Measurements from ENCODE around the gene STRADB.
A peak's percentile ranks its signal among the peaks of the same experiment; 100 is the strongest.

DNA sequence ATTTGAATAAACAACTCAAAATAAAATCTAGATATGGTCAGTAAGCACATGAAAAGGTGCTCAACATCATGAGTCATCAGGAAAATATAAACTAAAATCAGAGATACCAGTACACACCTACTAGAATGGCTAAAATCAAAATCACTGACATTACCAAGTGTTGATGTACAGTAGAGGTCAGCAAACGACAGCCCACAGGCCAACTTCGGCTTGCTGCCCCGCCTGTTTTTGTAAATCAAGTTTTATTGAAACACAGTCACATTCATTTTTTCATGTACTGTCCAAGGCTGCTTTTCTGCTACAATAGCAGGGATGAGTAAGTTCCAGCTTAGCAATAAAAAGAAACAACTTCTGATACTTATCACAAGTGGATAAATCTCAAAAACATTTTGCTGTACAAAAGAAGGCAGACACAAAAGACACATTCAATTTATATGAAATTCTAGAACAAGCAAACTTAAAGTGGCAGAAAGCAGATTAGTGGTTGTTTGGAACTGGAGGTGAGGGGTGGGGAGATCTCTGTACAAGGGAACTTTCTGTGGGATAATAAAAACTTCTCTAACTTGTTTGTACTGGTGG is 32.4 kb upstream of the STRADB start:
- TF ChIP-seq, protein P1, sequence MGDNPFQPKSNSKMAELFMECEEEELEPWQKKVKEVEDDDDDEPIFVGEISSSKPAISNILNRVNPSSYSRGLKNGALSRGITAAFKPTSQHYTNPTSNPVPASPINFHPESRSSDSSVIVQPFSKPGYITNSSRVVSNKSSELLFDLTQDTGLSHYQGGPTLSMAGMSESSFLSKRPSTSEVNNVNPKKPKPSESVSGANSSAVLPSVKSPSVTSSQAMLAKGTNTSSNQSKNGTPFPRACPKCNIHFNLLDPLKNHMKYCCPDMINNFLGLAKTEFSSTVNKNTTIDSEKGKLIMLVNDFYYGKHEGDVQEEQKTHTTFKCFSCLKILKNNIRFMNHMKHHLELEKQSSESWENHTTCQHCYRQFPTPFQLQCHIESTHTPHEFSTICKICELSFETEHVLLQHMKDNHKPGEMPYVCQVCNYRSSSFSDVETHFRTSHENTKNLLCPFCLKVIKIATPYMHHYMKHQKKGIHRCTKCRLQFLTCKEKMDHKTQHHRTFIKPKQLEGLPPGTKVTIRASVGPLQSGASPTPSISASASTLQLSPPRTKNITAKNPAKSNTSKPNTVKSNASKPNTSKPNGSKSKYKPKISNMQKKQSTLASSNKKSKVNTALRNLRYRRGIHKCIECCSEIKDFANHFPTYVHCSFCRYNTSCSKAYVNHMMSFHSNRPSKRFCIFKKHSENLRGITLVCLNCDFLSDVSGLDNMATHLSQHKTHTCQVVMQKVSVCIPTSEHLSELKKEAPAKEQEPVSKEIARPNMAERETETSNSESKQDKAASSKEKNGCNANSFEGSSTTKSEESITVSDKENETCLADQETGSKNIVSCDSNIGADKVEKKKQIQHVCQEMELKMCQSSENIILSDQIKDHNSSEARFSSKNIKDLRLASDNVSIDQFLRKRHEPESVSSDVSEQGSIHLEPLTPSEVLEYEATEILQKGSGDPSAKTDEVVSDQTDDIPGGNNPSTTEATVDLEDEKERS (tag by site-specific recombination; IDR thresholded peaks at IDR 0.05) = no peak
- TF ChIP-seq, protein P2, sequence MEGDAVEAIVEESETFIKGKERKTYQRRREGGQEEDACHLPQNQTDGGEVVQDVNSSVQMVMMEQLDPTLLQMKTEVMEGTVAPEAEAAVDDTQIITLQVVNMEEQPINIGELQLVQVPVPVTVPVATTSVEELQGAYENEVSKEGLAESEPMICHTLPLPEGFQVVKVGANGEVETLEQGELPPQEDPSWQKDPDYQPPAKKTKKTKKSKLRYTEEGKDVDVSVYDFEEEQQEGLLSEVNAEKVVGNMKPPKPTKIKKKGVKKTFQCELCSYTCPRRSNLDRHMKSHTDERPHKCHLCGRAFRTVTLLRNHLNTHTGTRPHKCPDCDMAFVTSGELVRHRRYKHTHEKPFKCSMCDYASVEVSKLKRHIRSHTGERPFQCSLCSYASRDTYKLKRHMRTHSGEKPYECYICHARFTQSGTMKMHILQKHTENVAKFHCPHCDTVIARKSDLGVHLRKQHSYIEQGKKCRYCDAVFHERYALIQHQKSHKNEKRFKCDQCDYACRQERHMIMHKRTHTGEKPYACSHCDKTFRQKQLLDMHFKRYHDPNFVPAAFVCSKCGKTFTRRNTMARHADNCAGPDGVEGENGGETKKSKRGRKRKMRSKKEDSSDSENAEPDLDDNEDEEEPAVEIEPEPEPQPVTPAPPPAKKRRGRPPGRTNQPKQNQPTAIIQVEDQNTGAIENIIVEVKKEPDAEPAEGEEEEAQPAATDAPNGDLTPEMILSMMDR (tag by site-specific recombination; IDR thresholded peaks at IDR 0.05) = peak; percentile 36; the same call in 1 of the 2 replicates
- TF ChIP-seq, protein P3, sequence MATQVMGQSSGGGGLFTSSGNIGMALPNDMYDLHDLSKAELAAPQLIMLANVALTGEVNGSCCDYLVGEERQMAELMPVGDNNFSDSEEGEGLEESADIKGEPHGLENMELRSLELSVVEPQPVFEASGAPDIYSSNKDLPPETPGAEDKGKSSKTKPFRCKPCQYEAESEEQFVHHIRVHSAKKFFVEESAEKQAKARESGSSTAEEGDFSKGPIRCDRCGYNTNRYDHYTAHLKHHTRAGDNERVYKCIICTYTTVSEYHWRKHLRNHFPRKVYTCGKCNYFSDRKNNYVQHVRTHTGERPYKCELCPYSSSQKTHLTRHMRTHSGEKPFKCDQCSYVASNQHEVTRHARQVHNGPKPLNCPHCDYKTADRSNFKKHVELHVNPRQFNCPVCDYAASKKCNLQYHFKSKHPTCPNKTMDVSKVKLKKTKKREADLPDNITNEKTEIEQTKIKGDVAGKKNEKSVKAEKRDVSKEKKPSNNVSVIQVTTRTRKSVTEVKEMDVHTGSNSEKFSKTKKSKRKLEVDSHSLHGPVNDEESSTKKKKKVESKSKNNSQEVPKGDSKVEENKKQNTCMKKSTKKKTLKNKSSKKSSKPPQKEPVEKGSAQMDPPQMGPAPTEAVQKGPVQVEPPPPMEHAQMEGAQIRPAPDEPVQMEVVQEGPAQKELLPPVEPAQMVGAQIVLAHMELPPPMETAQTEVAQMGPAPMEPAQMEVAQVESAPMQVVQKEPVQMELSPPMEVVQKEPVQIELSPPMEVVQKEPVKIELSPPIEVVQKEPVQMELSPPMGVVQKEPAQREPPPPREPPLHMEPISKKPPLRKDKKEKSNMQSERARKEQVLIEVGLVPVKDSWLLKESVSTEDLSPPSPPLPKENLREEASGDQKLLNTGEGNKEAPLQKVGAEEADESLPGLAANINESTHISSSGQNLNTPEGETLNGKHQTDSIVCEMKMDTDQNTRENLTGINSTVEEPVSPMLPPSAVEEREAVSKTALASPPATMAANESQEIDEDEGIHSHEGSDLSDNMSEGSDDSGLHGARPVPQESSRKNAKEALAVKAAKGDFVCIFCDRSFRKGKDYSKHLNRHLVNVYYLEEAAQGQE (tag by site-specific recombination; IDR thresholded peaks at IDR 0.05) = no peak
- TF ChIP-seq ZNF274 (IDR thresholded peaks at IDR 0.05; ENCODE audit: low read length) (no peak), ZNF274 (tag by site-specific recombination; IDR thresholded peaks at IDR 0.05; ENCODE audit: borderline replicate concordance) (no peak), ZNF366 (tag by site-specific recombination; conservative IDR thresholded peaks at IDR 0.05) (no peak), YY1 (tag by site-specific recombination; IDR thresholded peaks at IDR 0.05) (no peak), TRIM28 (IDR thresholded peaks at IDR 0.05; ENCODE audit: borderline replicate concordance, low read length) (no peak), ZBTB1 (tag by site-specific recombination; IDR thresholded peaks at IDR 0.05) (no peak), ZNF175 (tag by site-specific recombination; IDR thresholded peaks at IDR 0.05) (no peak), ZFP37 (tag by site-specific recombination; IDR thresholded peaks at IDR 0.05) (no peak), BCL11A (tag by site-specific recombination; IDR thresholded peaks at IDR 0.05; ENCODE audit: low read depth) (no peak)
- TF ChIP-seq, protein P4, sequence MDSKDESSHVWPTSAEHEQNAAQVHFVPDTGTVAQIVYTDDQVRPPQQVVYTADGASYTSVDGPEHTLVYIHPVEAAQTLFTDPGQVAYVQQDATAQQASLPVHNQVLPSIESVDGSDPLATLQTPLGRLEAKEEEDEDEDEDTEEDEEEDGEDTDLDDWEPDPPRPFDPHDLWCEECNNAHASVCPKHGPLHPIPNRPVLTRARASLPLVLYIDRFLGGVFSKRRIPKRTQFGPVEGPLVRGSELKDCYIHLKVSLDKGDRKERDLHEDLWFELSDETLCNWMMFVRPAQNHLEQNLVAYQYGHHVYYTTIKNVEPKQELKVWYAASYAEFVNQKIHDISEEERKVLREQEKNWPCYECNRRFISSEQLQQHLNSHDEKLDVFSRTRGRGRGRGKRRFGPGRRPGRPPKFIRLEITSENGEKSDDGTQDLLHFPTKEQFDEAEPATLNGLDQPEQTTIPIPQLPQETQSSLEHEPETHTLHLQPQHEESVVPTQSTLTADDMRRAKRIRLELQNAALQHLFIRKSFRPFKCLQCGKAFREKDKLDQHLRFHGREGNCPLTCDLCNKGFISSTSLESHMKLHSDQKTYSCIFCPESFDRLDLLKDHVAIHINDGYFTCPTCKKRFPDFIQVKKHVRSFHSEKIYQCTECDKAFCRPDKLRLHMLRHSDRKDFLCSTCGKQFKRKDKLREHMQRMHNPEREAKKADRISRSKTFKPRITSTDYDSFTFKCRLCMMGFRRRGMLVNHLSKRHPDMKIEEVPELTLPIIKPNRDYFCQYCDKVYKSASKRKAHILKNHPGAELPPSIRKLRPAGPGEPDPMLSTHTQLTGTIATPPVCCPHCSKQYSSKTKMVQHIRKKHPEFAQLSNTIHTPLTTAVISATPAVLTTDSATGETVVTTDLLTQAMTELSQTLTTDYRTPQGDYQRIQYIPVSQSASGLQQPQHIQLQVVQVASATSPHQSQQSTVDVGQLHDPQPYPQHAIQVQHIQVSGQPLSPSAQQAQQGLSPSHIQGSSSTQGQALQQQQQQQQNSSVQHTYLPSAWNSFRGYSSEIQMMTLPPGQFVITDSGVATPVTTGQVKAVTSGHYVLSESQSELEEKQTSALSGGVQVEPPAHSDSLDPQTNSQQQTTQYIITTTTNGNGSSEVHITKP (tag by site-specific recombination; IDR thresholded peaks at IDR 0.05) = no peak
